Progenitor cell of endocrine pancreas (in vitro differentiated cells): ENCODE measurements around the gene RAI1. TPM values are rescaled to one million over a fixed set of nuclear protein-coding genes. Genes with fewer than 3 reads are reported as not detected.

Experiments used
- DNase-seq: peaks from one replicate; pipeline ENCODE4 v3.0.0; 2021; ENCODE audit warnings: low spot score; ENCODE audit not compliant: unreplicated experiment
- H3K27ac Mint-ChIP-seq: 2 replicates; pipeline ENCODE4 v1.8.0; 2021; ENCODE audit warnings: mild to moderate bottlenecking, moderate library complexity, mixed read lengths
- H3K27me3 Mint-ChIP-seq: 2 replicates; pipeline ENCODE4 v1.8.0; 2021; ENCODE audit warnings: mixed read lengths
- H3K36me3 Mint-ChIP-seq: 2 replicates; pipeline ENCODE4 v1.8.0; 2022; ENCODE audit warnings: mixed read lengths; ENCODE audit not compliant: insufficient read depth
- H3K4me1 Mint-ChIP-seq: 2 replicates; pipeline ENCODE4 v1.8.0; 2021; ENCODE audit warnings: low read depth, mixed read lengths
- H3K4me3 Mint-ChIP-seq: 2 replicates; pipeline ENCODE4 v1.8.0; 2021; ENCODE audit warnings: low read depth, mild to moderate bottlenecking, moderate library complexity, mixed read lengths
- H3K9me3 Mint-ChIP-seq: 2 replicates; pipeline ENCODE4 v1.8.0; 2021; ENCODE audit warnings: low read depth, mixed read lengths
- CTCF ChIP-seq: fragments of 200-600 bp; sonication (generic); IDR thresholded peaks from one replicate; pipeline ENCODE4 v1.5.0; 2021; ENCODE audit warnings: antibody characterized with exemption, mild to moderate bottlenecking; ENCODE audit not compliant: unreplicated experiment
- total RNA-seq: library from RNA; stranded (reverse); gene quantifications from 2 replicates; pipeline ENCODE4 v1.2.1, GENCODE V29; 2021

RAI1 gene
- total RNA-seq, 1 donor from 2014 or later: 75.0 TPM

- Mint-ChIP-seq H3K36me3 (peaks cover 11% of the 10 kb centered on the region), H3K9me3 (no peaks in the 10 kb centered on the region), H3K27ac (no peak overlapping the region), H3K4me1 (peaks cover 2% of the 10 kb centered on the region), H3K27me3 (no peaks in the 10 kb centered on the region), H3K4me3 (no peak overlapping the region)
- TF ChIP-seq CTCF: no peak
- DNase-seq: no peak
These were observed 119.3 kb downstream of the RAI1 start for GRCh38 chr17:17800504-17801021.

GRCh38 chr17:17801800-17802481 lies 120.7 kb downstream of the RAI1 start:
- Mint-ChIP-seq H3K27ac (peak overlapping the region; percentile 59), H3K27me3 (no peaks in the 10 kb centered on the region), H3K4me1 (peaks cover 2% of the 10 kb centered on the region), H3K9me3 (no peaks in the 10 kb centered on the region), H3K4me3 (no peak overlapping the region), H3K36me3 (peaks cover 19% of the 10 kb centered on the region)
- TF ChIP-seq CTCF: no peak
- no peak for DNase-seq

- no peaks in the 10 kb centered on the region for H3K9me3 Mint-ChIP-seq
- H3K27me3 Mint-ChIP-seq: peaks cover 3% of the 10 kb centered on the region
- H3K27ac Mint-ChIP-seq: no peak overlapping the region
- peaks cover 4% of the 10 kb centered on the region for H3K4me1 Mint-ChIP-seq
- DNase-seq: no peak
- TF ChIP-seq CTCF: no peak
- H3K36me3 Mint-ChIP-seq: peaks cover 20% of the 10 kb centered on the region
- H3K4me3 Mint-ChIP-seq: no peak overlapping the region
These were observed 122.7 kb downstream of the RAI1 start for GRCh38 chr17:17804007-17804406.

GRCh38 chr17:17805575-17805974 lies 124.3 kb downstream of the RAI1 start:
- no peak for TF ChIP-seq CTCF
- H3K4me3 Mint-ChIP-seq: no peak overlapping the region
- no peaks in the 10 kb centered on the region for H3K9me3 Mint-ChIP-seq
- H3K27me3 Mint-ChIP-seq: peaks cover 3% of the 10 kb centered on the region
- H3K36me3 Mint-ChIP-seq: peaks cover 18% of the 10 kb centered on the region
- H3K4me1 Mint-ChIP-seq: peaks cover 3% of the 10 kb centered on the region
- H3K27ac Mint-ChIP-seq: peak overlapping the region; percentile 21
- DNase-seq: no peak

DNA sequence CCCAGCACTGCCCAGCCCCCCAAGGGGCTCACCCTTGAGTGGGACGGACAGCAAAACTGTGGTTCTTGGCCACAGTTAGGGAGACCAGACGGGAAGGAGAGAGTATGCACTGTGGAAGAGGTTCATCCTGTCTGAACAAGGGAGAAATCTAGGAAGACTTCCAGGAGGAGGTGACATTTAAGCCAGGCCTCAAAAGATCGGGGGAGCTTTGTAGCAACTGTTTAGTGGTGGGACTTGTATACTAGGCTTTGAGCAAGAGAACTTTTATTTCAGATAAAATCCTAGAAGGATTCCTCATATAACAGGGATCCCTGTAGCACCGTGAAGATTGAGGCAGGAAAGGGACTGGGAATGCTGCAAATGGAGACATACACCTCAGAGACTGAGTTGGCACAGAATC lies 124.8 kb downstream of the RAI1 start:
- H3K27me3 Mint-ChIP-seq: peaks cover 3% of the 10 kb centered on the region
- H3K27ac Mint-ChIP-seq: no peak overlapping the region
- peaks cover 3% of the 10 kb centered on the region for H3K4me1 Mint-ChIP-seq
- H3K4me3 Mint-ChIP-seq: no peak overlapping the region
- peaks cover 18% of the 10 kb centered on the region for H3K36me3 Mint-ChIP-seq
- no peak for DNase-seq
- TF ChIP-seq CTCF: no peak
- no peaks in the 10 kb centered on the region for H3K9me3 Mint-ChIP-seq
